NCI-H2081 treated with DMSO at 0.1 percent for 48 hours (cell line): ENCODE data around the gene RBM7.

Experiments
- DNase-seq: peaks from one replicate; lab custom pipeline; 2025; lab: John Stamatoyannopoulos, UW

Gene RBM7

GRCh38 chr11:114396916-114397315 lies 3.5 kb upstream of the RBM7 start:
- DNase-seq, result no peak

GRCh38 chr11:114397349-114397982 lies 3.0 kb upstream of the RBM7 start:
- no peak for DNase-seq

- no peak for DNase-seq
These were observed 2.1 kb upstream of the RBM7 start for GRCh38 chr11:114398303-114398920.

- no peak for DNase-seq
These were observed 813 bp upstream of the RBM7 start for GRCh38 chr11:114399490-114400215.

GRCh38 chr11:114400915-114401223 lies 403 bp downstream of the RBM7 start:
- no peak for DNase-seq

- DNase-seq, result no peak
These were observed 845 bp downstream of the RBM7 start for GRCh38 chr11:114401311-114401710.

GRCh38 chr11:114412946-114413345 lies 12.5 kb downstream of the RBM7 start:
- DNase-seq, result no peak

- DNase-seq, result no peak
These were observed 13.5 kb downstream of the RBM7 start for GRCh38 chr11:114413958-114414357.

GRCh38 chr11:114416441-114416961 lies 16.0 kb downstream of the RBM7 start:
- DNase-seq, result no peak

- DNase-seq, result no peak
These were observed 25.8 kb downstream of the RBM7 start for GRCh38 chr11:114426280-114426679.

- DNase-seq, result no peak
These were observed 29.8 kb downstream of the RBM7 start for GRCh38 chr11:114430290-114430689.

GRCh38 chr11:114432893-114433292 lies 32.4 kb downstream of the RBM7 start:
- DNase-seq, result no peak

GRCh38 chr11:114433376-114433775 lies 32.9 kb downstream of the RBM7 start:
- DNase-seq, result no peak

GRCh38 chr11:114438303-114438702 lies 37.8 kb downstream of the RBM7 start:
- DNase-seq, result no peak

- DNase-seq, result peak; percentile 80
These were observed 39.0 kb downstream of the RBM7 start, which contains the start of gene REXO2 for GRCh38 chr11:114439229-114440120. REXO2 (plus strand) TSS chr11:114439467; CDS start chr11:114439529, 62 bp downstream.

GRCh38 chr11:114440121-114440860 lies 39.8 kb downstream of the RBM7 start:
- DNase-seq, result no peak

- DNase-seq, result peak; percentile 37
These were observed 40.7 kb downstream of the RBM7 start for GRCh38 chr11:114440971-114441763.

GRCh38 chr11:114441921-114442320 lies 41.5 kb downstream of the RBM7 start:
- peak; percentile 28 for DNase-seq

GRCh38 chr11:114442536-114442935 lies 42.1 kb downstream of the RBM7 start:
- no peak for DNase-seq

- DNase-seq, result no peak
These were observed 47.0 kb downstream of the RBM7 start for GRCh38 chr11:114447444-114447843.

- DNase-seq, result no peak
These were observed 47.4 kb downstream of the RBM7 start for GRCh38 chr11:114447892-114448291.
